Sigmoid colon (tissue), 7 donors: ENCODE measurements around the gene MRRF. TPM values are rescaled to one million over a fixed set of nuclear protein-coding genes. Genes with fewer than 3 reads are reported as not detected.

ENCODE experiments used
- DNase-seq: peaks from one replicate; pipeline ENCODE4 v3.0.0-alpha.2; 2019
- H3K27ac ChIP-seq, 4 donors: fragments of 200-600 bp; sonication (generic); one replicate each; pipeline ENCODE4 v1.5.1; 2016 to 2019; ENCODE audit warnings: mild to moderate bottlenecking in 1 of 4
- H3K27me3 ChIP-seq, 3 donors: fragments of 200-600 bp; sonication (generic); one replicate each; pipeline ENCODE4 v1.5.1; 2019; ENCODE audit warnings: mild to moderate bottlenecking in 1 of 3
- H3K36me3 ChIP-seq, 4 donors: fragments of 200-600 bp; sonication (generic); one replicate each; pipeline ENCODE4 v1.5.1; 2016 to 2019
- H3K4me1 ChIP-seq, 4 donors: fragments of 200-600 bp; sonication (generic); one replicate each; pipeline ENCODE4 v1.5.1; 2017 to 2019
- H3K4me3 ChIP-seq, 4 donors: fragments of 200-600 bp; sonication (generic); one replicate each; pipeline ENCODE4 v1.5.1; 2017 to 2019; ENCODE audit warnings: mild to moderate bottlenecking in 2 of 4, moderate library complexity in 1 of 4
- H3K9me3 ChIP-seq, 4 donors: fragments of 200-600 bp in 3 of 4; sonication (generic) in 3 of 4; one replicate each; pipeline versions ENCODE4 v1.5.1 to v1.6.1; 2013 to 2019
- CTCF ChIP-seq, 4 experiments: fragments of 450-650 bp in 3 of 4; fragments of 200-600 bp in 1 of 4; IDR thresholded peaks; one replicate each; pipeline ENCODE4 v1.5.1; 2016 to 2019; ENCODE audit warnings: antibody characterized with exemption in 4 of 4, mild to moderate bottlenecking in 3 of 4, moderate library complexity in 2 of 4
- EP300 ChIP-seq, 4 donors: sonication (generic); formaldehyde crosslinking; IDR thresholded peaks; one replicate each; pipeline ENCODE4 v1.6.1; 2017; ENCODE audit warnings: antibody characterized with exemption in 4 of 4
- POLR2A ChIP-seq, 2 donors: fragments of 450-650 bp; IDR thresholded peaks; one replicate each; pipeline ENCODE4 v1.6.1; 2016; ENCODE audit warnings: antibody characterized with exemption in 2 of 2, mild to moderate bottlenecking in 2 of 2, moderate library complexity in 2 of 2
- POLR2AphosphoS5 ChIP-seq, 4 donors: sonication (generic); formaldehyde crosslinking; IDR thresholded peaks; one replicate each; pipeline ENCODE4 v1.6.1; 2017; ENCODE audit warnings: antibody characterized with exemption in 4 of 4
- WGBS, 2 donors: extraction: QIAGEN DNeasy Blood & Tissue Kit; methylation state at CpG; one replicate each; pipeline ENCODE4 v1.1.7; 2013; 5-methylcytosine and 5-hydroxymethylcytosine counted together
- intact Hi-C: fragments of 100-400 bp; cut with DNase I; formaldehyde crosslinking; loops from one replicate; pipeline ENCODE4 v1.15.1; 2023
- polyA plus RNA-seq, 3 donors: library from polyadenylated mRNA; stranded (reverse); fragments of 200-250 nt; gene quantifications; one replicate each; pipeline ENCODE4 v1.2.3, GENCODE V29; 2013
- total RNA-seq, 4 donors: library from RNA; depleted of rRNA; stranded (reverse); fragments of >200 nt; gene quantifications; one replicate each; pipeline ENCODE4 v1.1.0, GENCODE V29; 2016
- donor health status: healthy with polysubstance abuse.
- donor health status: Bipolar disorder and iron deficiency.
- donor health status: healthy.

The MRRF gene
- total and polyA plus RNA-seq, 7 donors, result 29.9 to 46.7 (median 38.2) TPM

DNA sequence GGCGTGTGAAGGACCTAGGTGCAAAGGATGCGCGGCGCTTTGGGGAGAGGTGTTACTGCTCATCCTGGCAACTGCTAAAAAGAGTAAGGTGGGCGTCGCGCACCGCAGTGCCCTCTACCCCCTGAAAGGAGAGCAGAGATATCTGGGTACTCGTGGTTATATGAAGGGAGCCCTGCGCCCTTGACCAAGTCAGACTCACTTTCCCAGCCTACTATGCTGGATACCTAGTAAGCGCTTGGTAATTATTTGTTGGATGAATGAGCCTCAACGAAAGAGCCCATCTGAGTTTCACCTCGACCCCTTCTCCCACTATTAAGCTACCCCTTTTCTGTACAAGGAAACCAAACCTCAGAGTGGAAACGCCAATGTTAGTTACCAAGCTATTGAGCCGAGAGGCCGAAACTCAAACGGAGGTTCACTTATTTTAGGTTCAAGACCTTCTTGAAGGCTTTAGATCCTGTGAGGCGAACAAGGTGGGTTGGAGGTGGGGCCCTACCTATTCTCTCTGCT, 44.0 kb upstream of the MRRF start:
- no peak for DNase-seq
- H3K36me3 ChIP-seq, result no peaks in the 10 kb centered on the region
- intact Hi-C loops, result no loop called here
- no peaks in the 10 kb centered on the region for H3K9me3 ChIP-seq
- TF ChIP-seq CTCF (IDR thresholded peaks at IDR 0.05) (no peak), POLR2A (IDR thresholded peaks at IDR 0.05) (no peak), EP300 (IDR thresholded peaks at IDR 0.05) (no peak)
- 23 to 33% methylated on average over 18 of the region's 18 CpGs for WGBS, 2 donors
- H3K4me3 ChIP-seq, result no peak overlapping the region
- peaks cover 67 to 100% (median 92%) of the 10 kb centered on the region in 3 donors for H3K27me3 ChIP-seq
- H3K27ac ChIP-seq, result no peak overlapping the region
- H3K4me1 ChIP-seq, result peaks cover 0 to 34% (median 26%) of the 10 kb centered on the region in 4 donors

DNA sequence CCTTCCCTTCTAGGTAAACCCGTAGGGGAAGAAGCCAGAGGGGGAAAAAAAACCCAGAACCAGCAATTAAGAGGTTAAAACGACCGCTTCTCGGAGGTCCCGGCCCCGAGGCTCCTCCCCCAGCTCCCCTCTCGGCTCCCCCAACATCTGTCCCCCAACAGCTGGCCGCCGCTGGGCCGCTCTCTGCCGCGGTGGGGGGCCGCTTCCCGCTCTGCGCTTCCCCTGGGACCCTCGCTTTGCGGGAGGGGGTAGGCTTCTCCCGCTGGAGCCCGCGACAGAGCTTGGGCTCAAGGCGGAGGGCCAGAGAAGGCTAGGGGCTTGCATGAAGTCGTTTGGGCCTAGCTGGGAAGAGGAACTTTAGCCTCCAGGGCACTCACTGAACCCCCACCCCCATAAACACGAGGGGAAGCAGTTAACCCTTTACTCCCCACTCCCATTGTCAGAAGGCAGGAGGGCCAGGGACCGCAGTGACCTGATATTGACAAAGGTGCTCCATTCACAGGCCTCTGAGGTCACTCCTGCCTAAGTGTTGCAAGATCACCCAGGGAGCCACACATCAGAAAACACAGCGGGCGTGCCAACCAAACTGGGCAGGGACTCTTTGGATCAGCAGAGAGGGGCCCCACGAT, 43.4 kb upstream of the MRRF start:
- no peak overlapping the region for H3K4me3 ChIP-seq
- 18 to 21% methylated on average over 27 of the region's 27 CpGs for WGBS, 2 donors
- no peak overlapping the region for H3K27ac ChIP-seq
- intact Hi-C loops, result no loop called here
- peaks cover 0 to 40% (median 32%) of the 10 kb centered on the region in 4 donors for H3K4me1 ChIP-seq
- H3K27me3 ChIP-seq, result peaks cover 62 to 100% (median 92%) of the 10 kb centered on the region in 3 donors
- H3K9me3 ChIP-seq, result no peaks in the 10 kb centered on the region
- TF ChIP-seq POLR2AphosphoS5 (IDR thresholded peaks at IDR 0.05) (no peak), EP300 (IDR thresholded peaks at IDR 0.05) (no peak), POLR2A (IDR thresholded peaks at IDR 0.05) (no peak), CTCF (IDR thresholded peaks at IDR 0.05) (no peak)
- no peaks in the 10 kb centered on the region for H3K36me3 ChIP-seq
- DNase-seq, result no peak

DNA sequence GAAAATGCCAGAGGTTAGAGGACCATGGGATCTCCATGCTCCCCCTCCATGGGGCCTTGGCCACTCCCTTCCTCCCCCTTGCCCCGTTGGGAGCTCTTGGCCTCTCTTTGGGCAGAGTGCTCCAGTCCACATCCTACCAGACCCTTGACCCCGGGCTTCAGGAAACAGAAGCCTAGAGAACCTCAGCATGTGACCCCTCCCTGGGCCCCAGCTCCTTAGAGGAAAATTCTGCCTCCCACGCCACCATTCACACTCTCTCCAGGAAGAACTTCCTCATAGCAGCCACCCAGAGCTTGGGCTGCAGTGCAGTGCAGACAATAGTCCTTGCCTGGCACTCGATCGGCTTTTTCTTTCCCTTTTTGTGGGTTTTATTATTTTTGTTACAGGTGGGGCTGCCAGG, 41.9 kb upstream of the MRRF start:
- 19 to 26% methylated on average over 5 of the region's 5 CpGs for WGBS, 2 donors
- Histone ChIP-seq H3K4me1 (peaks cover 0 to 55% (median 47%) of the 10 kb centered on the region in 4 donors), H3K9me3 (no peaks in the 10 kb centered on the region), H3K27me3 (peaks cover 66 to 100% (median 97%) of the 10 kb centered on the region in 3 donors), H3K36me3 (no peaks in the 10 kb centered on the region), H3K4me3 (no peak overlapping the region), H3K27ac (no peak overlapping the region)
- intact Hi-C loops, result no loop called here
- DNase-seq, result no peak
- no peak for TF ChIP-seq POLR2AphosphoS5 (IDR thresholded peaks at IDR 0.05)
- TF ChIP-seq POLR2A (IDR thresholded peaks at IDR 0.05), result no peak

DNA sequence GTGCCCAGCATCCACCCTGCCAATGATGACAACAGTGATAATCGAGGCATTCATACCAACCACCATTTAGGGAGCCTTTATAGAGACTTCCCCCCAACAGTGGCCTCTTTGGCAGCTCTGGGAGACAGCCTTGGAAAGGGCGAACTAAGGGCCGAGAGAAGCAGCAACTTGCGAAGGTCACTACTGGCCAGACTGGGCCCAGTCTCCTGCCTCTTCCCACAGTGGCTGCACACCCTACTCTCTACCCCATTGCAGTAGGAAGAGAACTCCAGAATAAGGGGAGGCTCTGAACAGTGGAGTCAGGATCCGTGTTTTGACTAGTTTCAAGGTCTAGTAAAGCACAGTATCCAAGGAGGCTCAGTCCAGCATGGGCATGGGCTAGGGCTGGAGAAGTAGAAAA, 41.2 kb upstream of the MRRF start:
- H3K4me1 ChIP-seq, result peaks cover 0 to 61% (median 53%) of the 10 kb centered on the region in 4 donors
- intact Hi-C loops, result no loop called here
- WGBS, 2 donors, result 84 to 91% methylated on average over 5 of the region's 5 CpGs
- H3K4me3 ChIP-seq, result no peak overlapping the region
- DNase-seq, result no peak
- TF ChIP-seq CTCF (IDR thresholded peaks at IDR 0.05), result no peak
- TF ChIP-seq EP300 (IDR thresholded peaks at IDR 0.05), result no peak
- TF ChIP-seq POLR2AphosphoS5 (IDR thresholded peaks at IDR 0.05), result no peak
- no peak for TF ChIP-seq POLR2A (IDR thresholded peaks at IDR 0.05)
- peaks cover 70 to 100% (median 97%) of the 10 kb centered on the region in 3 donors for H3K27me3 ChIP-seq
- H3K36me3 ChIP-seq, result no peaks in the 10 kb centered on the region
- no peak overlapping the region for H3K27ac ChIP-seq
- H3K9me3 ChIP-seq, result no peaks in the 10 kb centered on the region

- Histone ChIP-seq H3K4me3 (peak overlapping the region; percentile 2 to 34 (median 20)), H3K9me3 (no peaks in the 10 kb centered on the region), H3K27me3 (peaks cover 65 to 100% (median 97%) of the 10 kb centered on the region in 3 donors), H3K36me3 (no peaks in the 10 kb centered on the region), H3K27ac (no peak overlapping the region), H3K4me1 (peaks cover 0 to 46% (median 42%) of the 10 kb centered on the region in 4 donors)
- TF ChIP-seq CTCF (IDR thresholded peaks at IDR 0.05) (no peak), POLR2AphosphoS5 (IDR thresholded peaks at IDR 0.05) (no peak)
- WGBS, 2 donors, result 35 to 49% methylated on average over 51 of the region's 51 CpGs
- intact Hi-C loops, result no loop called here
- DNase-seq, result no peak
These were observed 39.2 kb upstream of the MRRF start for GRCh38 chr9:122225312-122226141.
